GM12865 (cell line): Measurements from ENCODE around the gene UBE4B.
A peak's percentile ranks its signal among the peaks of the same experiment; 100 is the strongest.

Experiments
- DNase-seq: peaks from one replicate; pipeline ENCODE4 v3.0.0; 2010; ENCODE audit warnings: low read depth
- H3K4me3 ChIP-seq: 2 replicates; pipeline ENCODE4 v1.5.1; 2011; ENCODE audit warnings: mild to moderate bottlenecking, low read depth, low read length, control low read depth
- TF ChIP-seq, protein P1 (sequence below): IDR thresholded peaks from 2 replicates; pipeline ENCODE4 v1.5.1; 2011; ENCODE audit warnings: low read length, control low read depth, low read depth, inconsistent platforms; ENCODE audit not compliant: insufficient read depth; ENCODE audit errors: missing control alignments

UBE4B gene

GRCh38 chr1:10209905-10210810 is 177.4 kb downstream of the UBE4B start, which contains the start of gene KIF1B:
Gene KIF1B (plus strand): TSS chr1:10210570. CDS start chr1:10232329, 21,759 bp downstream.
- TF ChIP-seq, protein P1, sequence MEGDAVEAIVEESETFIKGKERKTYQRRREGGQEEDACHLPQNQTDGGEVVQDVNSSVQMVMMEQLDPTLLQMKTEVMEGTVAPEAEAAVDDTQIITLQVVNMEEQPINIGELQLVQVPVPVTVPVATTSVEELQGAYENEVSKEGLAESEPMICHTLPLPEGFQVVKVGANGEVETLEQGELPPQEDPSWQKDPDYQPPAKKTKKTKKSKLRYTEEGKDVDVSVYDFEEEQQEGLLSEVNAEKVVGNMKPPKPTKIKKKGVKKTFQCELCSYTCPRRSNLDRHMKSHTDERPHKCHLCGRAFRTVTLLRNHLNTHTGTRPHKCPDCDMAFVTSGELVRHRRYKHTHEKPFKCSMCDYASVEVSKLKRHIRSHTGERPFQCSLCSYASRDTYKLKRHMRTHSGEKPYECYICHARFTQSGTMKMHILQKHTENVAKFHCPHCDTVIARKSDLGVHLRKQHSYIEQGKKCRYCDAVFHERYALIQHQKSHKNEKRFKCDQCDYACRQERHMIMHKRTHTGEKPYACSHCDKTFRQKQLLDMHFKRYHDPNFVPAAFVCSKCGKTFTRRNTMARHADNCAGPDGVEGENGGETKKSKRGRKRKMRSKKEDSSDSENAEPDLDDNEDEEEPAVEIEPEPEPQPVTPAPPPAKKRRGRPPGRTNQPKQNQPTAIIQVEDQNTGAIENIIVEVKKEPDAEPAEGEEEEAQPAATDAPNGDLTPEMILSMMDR, result peak; percentile 94
- H3K4me3 ChIP-seq, result peak within 1 kb of the TSS; percentile 96
- DNase-seq, result peak; percentile 99

DNA sequence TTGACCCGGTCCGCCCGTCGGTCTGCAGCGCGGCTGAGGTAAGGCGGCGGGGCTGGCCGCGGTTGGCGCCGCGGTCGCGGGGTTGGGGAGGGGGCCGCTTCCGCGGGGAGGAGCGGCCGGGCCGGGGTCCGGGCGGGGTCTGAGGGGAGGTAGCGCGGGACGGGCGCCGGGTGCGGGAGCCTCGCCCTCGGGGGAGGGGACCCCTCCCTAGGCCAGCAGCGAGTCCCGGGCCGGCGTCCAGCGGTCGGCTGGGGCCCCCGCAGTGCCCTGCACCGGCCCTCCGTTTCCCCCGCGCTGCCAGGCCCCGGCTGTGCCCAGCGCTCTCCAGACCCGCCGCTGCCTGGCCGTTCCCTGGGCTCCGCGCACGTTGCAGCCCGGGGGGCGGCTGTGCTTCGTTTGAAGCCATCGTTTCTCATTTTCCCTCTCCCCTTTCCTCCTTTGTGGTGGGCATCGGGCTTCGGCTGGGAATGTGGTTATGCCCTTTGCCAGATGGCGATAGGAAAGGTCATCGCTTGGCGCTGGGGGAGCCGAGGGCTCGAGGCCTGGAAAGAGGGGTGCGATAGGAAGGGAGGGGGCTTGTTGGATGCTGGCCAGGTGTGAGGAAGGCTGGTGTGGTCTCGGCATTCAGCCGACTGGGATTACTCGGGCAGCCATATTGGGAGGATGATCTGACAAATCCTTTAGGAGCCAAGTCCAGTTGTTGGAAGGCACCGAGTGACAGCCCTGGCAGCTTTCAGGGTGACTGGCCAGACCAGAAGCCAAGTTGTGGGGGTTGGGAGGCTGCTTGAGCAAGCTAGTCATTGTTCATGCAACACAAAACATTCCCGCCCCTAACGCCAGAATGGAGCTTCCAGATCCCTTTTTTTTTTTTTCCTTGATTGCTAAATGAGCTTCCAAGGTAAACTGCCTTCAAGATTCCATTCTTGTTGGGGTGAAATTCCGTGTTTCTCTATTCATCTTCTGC is 178.4 kb downstream of the UBE4B start:
- H3K4me3 ChIP-seq, result peak overlapping the region; percentile 96
- DNase-seq, result peak; percentile 28
- TF ChIP-seq, protein P1, result no peak

- TF ChIP-seq, protein P1, result no peak
- H3K4me3 ChIP-seq, result no peak overlapping the region
- no peak for DNase-seq
Measured at GRCh38 chr1:10211805-10212410, 179.2 kb downstream of the UBE4B start.

DNA sequence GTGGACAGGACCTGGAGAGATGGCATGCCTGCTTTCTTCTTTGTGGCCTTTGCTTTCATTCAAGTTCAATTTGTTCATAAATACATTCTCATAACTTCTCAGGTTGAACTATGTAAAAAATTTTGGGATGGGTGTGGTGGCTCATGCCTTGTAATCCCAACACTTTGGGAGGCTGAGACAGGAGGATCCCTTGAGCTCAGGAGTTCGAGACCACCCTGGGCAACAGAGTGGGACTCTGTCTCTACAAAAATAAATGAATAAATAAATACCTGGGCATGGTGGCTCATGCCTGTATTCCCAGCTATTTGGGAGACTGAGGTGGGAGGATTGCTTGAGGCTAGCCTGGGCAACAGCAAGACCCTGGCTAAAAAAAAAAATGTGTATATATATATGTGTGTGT is 179.7 kb downstream of the UBE4B start:
- no peak overlapping the region for H3K4me3 ChIP-seq
- TF ChIP-seq, protein P1, result no peak
- no peak for DNase-seq

DNA sequence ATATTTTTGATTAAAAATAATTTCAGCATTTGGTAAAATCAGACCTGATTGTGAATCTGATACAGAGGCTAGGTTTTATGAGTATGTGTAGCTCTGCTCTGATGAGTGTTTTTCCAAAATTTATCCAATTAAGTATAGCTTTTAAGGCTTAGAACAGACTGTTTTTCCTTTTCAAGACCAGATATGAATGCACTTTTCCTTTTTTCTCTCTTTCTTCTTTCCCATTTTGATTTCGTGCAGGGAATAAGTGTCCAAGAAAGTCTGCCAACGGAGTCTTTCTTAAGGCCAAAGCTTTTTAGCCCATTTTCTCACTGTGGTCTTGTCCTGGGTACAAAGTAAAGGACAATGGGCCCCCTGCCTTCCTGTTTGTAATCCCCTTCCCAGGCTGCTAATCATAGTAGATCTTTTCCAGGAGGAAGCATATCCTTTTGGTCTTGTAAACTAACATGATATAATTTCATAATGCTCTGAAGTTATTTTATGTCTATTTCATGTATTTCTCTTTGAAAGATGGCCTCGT is 180.5 kb downstream of the UBE4B start:
- H3K4me3 ChIP-seq, result no peak overlapping the region
- TF ChIP-seq, protein P1, result no peak
- no peak for DNase-seq

DNA sequence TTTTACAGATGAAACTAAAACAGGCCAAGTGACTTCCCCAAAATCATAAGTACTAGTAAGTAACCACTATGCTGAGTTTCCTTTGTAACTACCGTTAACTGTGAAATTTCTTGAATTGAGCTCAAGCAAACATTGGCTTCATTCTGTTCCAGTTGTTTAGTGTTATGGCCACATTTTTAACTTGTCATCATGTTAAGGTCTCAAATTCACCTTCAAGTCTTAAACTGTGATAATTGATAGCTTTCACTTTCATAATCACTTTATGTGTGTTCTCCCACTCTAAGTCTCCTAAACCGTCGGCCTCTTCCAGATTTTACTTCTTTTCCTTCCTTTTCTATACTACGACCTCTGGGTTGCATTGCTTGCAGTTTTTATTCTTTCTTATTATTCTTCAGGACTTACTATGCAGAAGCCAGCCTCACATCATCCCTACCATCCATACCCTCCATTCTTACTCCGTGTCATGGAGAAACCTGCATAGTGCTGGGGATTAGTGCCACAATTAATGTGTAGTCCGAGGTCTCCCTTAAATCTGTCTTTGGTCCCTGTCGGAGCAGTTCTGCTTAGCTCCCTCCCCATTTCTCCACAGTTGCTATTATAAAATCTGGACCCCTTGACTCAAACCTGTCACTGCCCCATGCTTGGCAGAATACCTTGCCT is 183.5 kb downstream of the UBE4B start:
- TF ChIP-seq, protein P1, result no peak
- DNase-seq, result no peak
- H3K4me3 ChIP-seq, result peak overlapping the region; percentile 14; the same call in 1 of the 2 replicates
